B cell (primary cell): Measurements from ENCODE around the gene C9orf78. TPM values are rescaled to one million over a fixed set of nuclear protein-coding genes. Genes with fewer than 3 reads are reported as not detected.

ENCODE experiments used
- ATAC-seq: fragments of 200-7000 bp; cut with Tn5 transposase; one replicate; pipeline ENCODE4 v1.10.0; 2021; ENCODE audit warnings: low read depth, mild to moderate bottlenecking, moderate number of reproducible peaks, moderate library complexity
- CTCF ChIA-PET: fragments of 350-600 bp; sonication (Branson Sonifier 250); formaldehyde crosslinking; loops from one replicate; lab custom pipeline; 2021; ENCODE audit warnings: antibody characterized with exemption, inconsistent platforms; lab: Charles Lee
- POLR2A ChIA-PET: fragments of 350-600 bp; sonication (Branson Sonifier 250); formaldehyde crosslinking; loops from one replicate; lab custom pipeline; 2021; ENCODE audit warnings: antibody characterized with exemption; lab: Charles Lee
- DNase-seq: peaks from one replicate; pipeline ENCODE4 v3.0.0; 2013
- H2AFZ ChIP-seq: 2 replicates; pipeline ENCODE4 v1.6.1; 2012; ENCODE audit warnings: mild to moderate bottlenecking, low read depth, low read length; ENCODE audit not compliant: insufficient read depth, poor library complexity, severe bottlenecking
- H3K27ac ChIP-seq, 2 donors: 1 replicate in 1 of 2; 2 replicates in 1 of 2; pipeline ENCODE4 v1.5.1; 2012 to 2013; ENCODE audit warnings: low read length in 2 of 2, mild to moderate bottlenecking in 2 of 2, moderate library complexity in 1 of 2
- H3K27me3 ChIP-seq, 4 experiments: fragments of 200-600 bp in 1 of 4; sonication (generic) in 1 of 4; replicated peaks in 1 of 4; 1 replicate in 2 of 4; 2 replicates in 2 of 4; pipeline versions ENCODE4 v1.6.1 to v1.7.0; 2013 to 2016; ENCODE audit warnings: low read length in 3 of 4, mild to moderate bottlenecking in 2 of 4, mixed read lengths in 1 of 4, moderate library complexity in 1 of 4; ENCODE audit not compliant: insufficient read depth in 4 of 4, control insufficient read depth in 3 of 4; ENCODE audit errors: control extremely low read depth in 1 of 4
- H3K36me3 ChIP-seq, 2 experiments: replicated peaks in 1 of 2; 1 replicate in 1 of 2; 2 replicates in 1 of 2; pipeline versions ENCODE4 v1.6.1 to v1.7.1; 2013; ENCODE audit warnings: low read length in 1 of 2; ENCODE audit not compliant: insufficient read depth in 2 of 2, control insufficient read depth in 1 of 2; ENCODE audit errors: control extremely low read depth in 1 of 2, extremely low read depth in 1 of 2
- H3K4me1 ChIP-seq, 2 donors: fragments of 200-600 bp in 1 of 2; sonication (generic) in 1 of 2; 1 replicate in 1 of 2; 2 replicates in 1 of 2; pipeline versions ENCODE4 v1.5.1 to v1.6.1; 2013 to 2017; ENCODE audit warnings: low read length in 2 of 2; ENCODE audit not compliant: control insufficient read depth in 2 of 2, insufficient read depth in 2 of 2
- H3K4me2 ChIP-seq: replicated peaks from 2 replicates; pipeline ENCODE3; 2012; ENCODE audit warnings: mild to moderate bottlenecking, low read depth, low read length; ENCODE audit not compliant: poor library complexity, severe bottlenecking
- H3K4me3 ChIP-seq, 5 experiments: fragments of 200-600 bp in 1 of 5; sonication (generic) in 1 of 5; 1 replicate in 3 of 5; 2 replicates in 2 of 5; pipeline versions ENCODE4 v1.5.1 to v1.7.0; 2011 to 2016; ENCODE audit warnings: low read length in 4 of 5, mild to moderate bottlenecking in 4 of 5, low read depth in 2 of 5, control low read depth in 1 of 5, moderate library complexity in 1 of 5; ENCODE audit not compliant: insufficient read depth in 1 of 5; ENCODE audit errors: control extremely low read depth in 1 of 5, extremely low read depth in 1 of 5
- H3K79me2 ChIP-seq: fragments of 200-600 bp; sonication (generic); one replicate; pipeline ENCODE4 v1.6.0; 2016; ENCODE audit warnings: low read length; ENCODE audit not compliant: control insufficient read depth, insufficient read depth
- H3K9ac ChIP-seq: fragments of 200-600 bp; sonication (generic); 2 replicates; pipeline ENCODE4 v1.6.1; 2017; ENCODE audit warnings: mild to moderate bottlenecking, low read length, moderate library complexity
- H3K9me3 ChIP-seq, 3 donors: one replicate each; pipeline versions ENCODE4 v1.6.1 to v1.7.1; 2013; ENCODE audit warnings: low read length in 2 of 3; ENCODE audit not compliant: control insufficient read depth in 2 of 3, insufficient read depth in 1 of 3; ENCODE audit errors: control extremely low read depth in 1 of 3
- H4K20me1 ChIP-seq: 2 replicates; pipeline ENCODE4 v1.6.0; 2012; ENCODE audit warnings: mild to moderate bottlenecking, low read length; ENCODE audit not compliant: insufficient read depth, control insufficient read depth, poor library complexity, severe bottlenecking
- H3K27ac Mint-ChIP-seq: one replicate; pipeline ENCODE4 v1.8.0; 2021; ENCODE audit warnings: mixed read lengths
- H3K27me3 Mint-ChIP-seq: one replicate; pipeline ENCODE4 v1.8.0; 2021; ENCODE audit warnings: mixed read lengths
- H3K4me1 Mint-ChIP-seq: one replicate; pipeline ENCODE4 v1.8.0; 2021; ENCODE audit warnings: mixed read lengths
- H3K4me3 Mint-ChIP-seq: one replicate; pipeline ENCODE4 v1.8.0; 2021; ENCODE audit warnings: mixed read lengths
- H3K9me3 Mint-ChIP-seq: one replicate; pipeline ENCODE4 v1.8.0; 2022; ENCODE audit warnings: mixed read lengths; ENCODE audit not compliant: insufficient read depth
- EZH2 ChIP-seq: IDR thresholded peaks from 2 replicates; pipeline ENCODE4 v1.6.1; 2012; ENCODE audit warnings: borderline replicate concordance, low read depth, mild to moderate bottlenecking, moderate library complexity, low read length; ENCODE audit not compliant: insufficient read depth, poor library complexity, severe bottlenecking
- WGBS: methylation state at CpG from one replicate; pipeline ENCODE4 v1.1.5; 2013; ENCODE audit warnings: missing lambda C conversion rate; ENCODE audit not compliant: insufficient coverage; 5-methylcytosine and 5-hydroxymethylcytosine counted together
- intact Hi-C: fragments of 100-400 bp; cut with micrococcal nuclease; formaldehyde crosslinking; loops from one replicate; pipeline ENCODE4 v1.10.0; 2022
- polyA plus RNA-seq: library from polyadenylated mRNA; depleted of rRNA; stranded (reverse); fragments of >200 nt; gene quantifications from 2 replicates; pipeline ENCODE4 v1.2.3, GENCODE V29; 2012
- total RNA-seq, 2 donors: library from RNA; stranded (reverse); fragments of 120-200 nt in 1 of 2; gene quantifications; 1 replicate in 1 of 2; 2 replicates in 1 of 2; pipeline versions ENCODE4 v1.2.3 to v1.2.4, GENCODE V29; 2013 to 2022
- TF ChIP-seq, protein P1 (sequence below): fragments of 200-600 bp; IDR thresholded peaks from one replicate; pipeline ENCODE4 v1.8.0; 2022; ENCODE audit warnings: antibody characterized with exemption, mild to moderate bottlenecking

The C9orf78 gene
- total and polyA plus RNA-seq, 2 donors (not counting 1 experiment from before 2014, with no cell fraction given) = 42.8 to 43.6 TPM

DNA sequence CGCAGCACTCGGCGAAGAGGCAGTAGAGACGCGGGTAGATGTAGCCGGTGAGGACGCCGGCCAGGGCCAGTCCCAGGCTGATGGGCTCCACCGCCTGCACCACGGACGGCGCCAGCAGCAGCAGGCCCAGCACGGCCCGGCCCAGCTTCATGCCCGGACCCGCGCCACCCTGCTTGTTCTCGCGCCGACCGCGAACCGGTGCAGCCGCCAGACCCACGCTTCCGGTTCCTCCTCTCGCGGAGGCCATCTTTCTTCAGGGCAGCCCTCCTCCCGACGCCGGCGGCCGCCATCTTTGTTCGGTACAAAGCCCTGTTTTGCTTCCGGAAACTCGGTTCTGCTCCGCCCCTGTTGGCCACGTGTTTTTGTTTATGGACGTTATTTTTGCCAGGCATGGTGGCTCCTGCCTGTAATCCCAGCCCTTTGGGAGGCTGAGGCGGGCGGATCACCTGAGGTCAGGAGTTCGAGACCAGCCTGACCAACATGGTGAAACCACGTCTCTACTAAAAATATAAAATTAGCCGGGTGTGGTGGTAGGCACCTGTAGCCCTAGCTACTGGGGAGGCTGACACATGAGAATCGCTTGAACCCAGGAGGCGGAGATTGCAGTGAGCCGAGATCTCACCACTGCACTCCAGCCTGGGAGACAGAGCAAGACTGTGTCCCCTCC lies 11.0 kb downstream of the C9orf78 start, which contains the start of gene TOR1A:
TOR1A (minus strand) TSS at position 202 of the 667 bp plus-strand sequence; CDS start at position 151, 51 bp downstream.
- Histone ChIP-seq H3K36me3 (peaks cover 6 to 29% of the 10 kb centered on the region in 2 experiments), H3K4me3 (peak within 1 kb of the TSS in 4 of 5 experiments; percentile 49 to 83 (median 76)), H3K9me3 (no peaks in the 10 kb centered on the region), H3K4me2 (peak within 1 kb of the TSS; percentile 80), H3K4me1 (peaks cover 7 to 8% of the 10 kb centered on the region in 2 donors), H3K9ac (peak within 1 kb of the TSS; percentile 86), H4K20me1 (peaks cover 6% of the 10 kb centered on the region), H3K27me3 (no peaks in the 10 kb centered on the region), H3K27ac (peak within 1 kb of the TSS in 1 of 2 donors; percentile 68), H2AFZ (peak within 1 kb of the TSS; percentile 92), H3K79me2 (peaks cover 21% of the 10 kb centered on the region)
- ATAC-seq (peak; percentile 92), DNase-seq (peak; percentile 95)
- H3K27ac Mint-ChIP-seq = peak within 1 kb of the TSS; percentile 81
- ChIA-PET CTCF (no interaction called here), POLR2A (interaction anchor here (1.3 kb wide), 1 partner anchor 10 kb away, joined by 3 read pairs; no protein-coding TSS in a partner anchor)
- H3K27me3 Mint-ChIP-seq = no peaks in the 10 kb centered on the region
- whole genome bisulfite sequencing = under 1% methylated on average over 40 of the region's 47 CpGs
- TF ChIP-seq, protein P1, sequence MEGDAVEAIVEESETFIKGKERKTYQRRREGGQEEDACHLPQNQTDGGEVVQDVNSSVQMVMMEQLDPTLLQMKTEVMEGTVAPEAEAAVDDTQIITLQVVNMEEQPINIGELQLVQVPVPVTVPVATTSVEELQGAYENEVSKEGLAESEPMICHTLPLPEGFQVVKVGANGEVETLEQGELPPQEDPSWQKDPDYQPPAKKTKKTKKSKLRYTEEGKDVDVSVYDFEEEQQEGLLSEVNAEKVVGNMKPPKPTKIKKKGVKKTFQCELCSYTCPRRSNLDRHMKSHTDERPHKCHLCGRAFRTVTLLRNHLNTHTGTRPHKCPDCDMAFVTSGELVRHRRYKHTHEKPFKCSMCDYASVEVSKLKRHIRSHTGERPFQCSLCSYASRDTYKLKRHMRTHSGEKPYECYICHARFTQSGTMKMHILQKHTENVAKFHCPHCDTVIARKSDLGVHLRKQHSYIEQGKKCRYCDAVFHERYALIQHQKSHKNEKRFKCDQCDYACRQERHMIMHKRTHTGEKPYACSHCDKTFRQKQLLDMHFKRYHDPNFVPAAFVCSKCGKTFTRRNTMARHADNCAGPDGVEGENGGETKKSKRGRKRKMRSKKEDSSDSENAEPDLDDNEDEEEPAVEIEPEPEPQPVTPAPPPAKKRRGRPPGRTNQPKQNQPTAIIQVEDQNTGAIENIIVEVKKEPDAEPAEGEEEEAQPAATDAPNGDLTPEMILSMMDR = no peak
- intact Hi-C loops = loop anchor here (1.0 to 5.0 kb wide), 4 partner anchors 11 to 218 kb away; partner anchors contain the start of genes ASB6, C9orf78, FNBP1 and TOR1B
- no peaks in the 10 kb centered on the region for H3K9me3 Mint-ChIP-seq
- H3K4me3 Mint-ChIP-seq = peak within 1 kb of the TSS; percentile 86
- H3K4me1 Mint-ChIP-seq = peaks cover 16% of the 10 kb centered on the region

DNA sequence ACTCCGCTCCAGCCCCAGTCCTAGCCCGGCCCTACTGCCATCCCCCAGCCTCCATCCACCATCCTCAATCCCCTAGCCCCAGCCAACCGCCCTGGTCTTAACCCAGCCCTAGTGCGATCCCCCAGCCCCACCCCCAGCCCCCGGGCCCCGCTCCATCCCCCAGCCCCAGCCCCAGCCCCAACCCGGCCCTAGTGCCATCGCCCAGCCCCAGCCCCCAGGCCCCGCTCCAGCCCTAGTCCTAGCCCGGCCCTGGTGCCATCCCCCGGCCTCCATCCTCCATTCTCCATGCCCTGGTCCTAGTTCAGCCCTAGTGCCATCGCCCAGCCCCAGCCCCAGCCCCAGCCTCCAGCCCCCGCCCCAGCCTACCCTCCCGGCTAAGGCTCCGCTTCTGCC lies 11.5 kb downstream of the C9orf78 start:
- TF ChIP-seq, protein P1 = no peak
- no peak for TF ChIP-seq EZH2
- ChIA-PET CTCF (no interaction called here), POLR2A (interaction anchor here (1.3 kb wide), 1 partner anchor 11 kb away, joined by 3 read pairs; no protein-coding TSS in a partner anchor)
- H3K4me3 ChIP-seq = peak overlapping the region in 4 of 5 experiments; percentile 49 to 83 (median 76)
- ATAC-seq (no peak), DNase-seq (no peak)
- peaks cover 7 to 8% of the 10 kb centered on the region in 2 donors for H3K4me1 ChIP-seq
- peak overlapping the region; percentile 92 for H2AFZ ChIP-seq
- H3K79me2 ChIP-seq = peaks cover 22% of the 10 kb centered on the region
- H4K20me1 ChIP-seq = peaks cover 10% of the 10 kb centered on the region
- intact Hi-C loops = loop anchor here (5.0 kb wide), 1 partner anchor 219 kb away; the partner anchor contains the start of gene FNBP1
- H3K4me2 ChIP-seq = peak overlapping the region; percentile 80
- no peaks in the 10 kb centered on the region for H3K9me3 ChIP-seq
- peaks cover 6 to 24% of the 10 kb centered on the region in 2 experiments for H3K36me3 ChIP-seq
- Mint-ChIP-seq H3K27me3 (no peaks in the 10 kb centered on the region), H3K4me3 (peak overlapping the region; percentile 86), H3K9me3 (no peaks in the 10 kb centered on the region), H3K4me1 (peaks cover 16% of the 10 kb centered on the region), H3K27ac (peak overlapping the region; percentile 72)
- WGBS = 0% methylated on average over 4 of the region's 15 CpGs
- H3K9ac ChIP-seq = peak overlapping the region; percentile 86
- peak overlapping the region in 1 of 2 donors; percentile 68 for H3K27ac ChIP-seq
- H3K27me3 ChIP-seq = no peaks in the 10 kb centered on the region
